ENCODE data around the gene KRT6B. TPM values are rescaled to one million over a fixed set of nuclear protein-coding genes. Genes with fewer than 3 reads are reported as not detected.

Gene KRT6B
- total RNA-seq, 4 donors from 2014 or later, result not detected

DNA sequence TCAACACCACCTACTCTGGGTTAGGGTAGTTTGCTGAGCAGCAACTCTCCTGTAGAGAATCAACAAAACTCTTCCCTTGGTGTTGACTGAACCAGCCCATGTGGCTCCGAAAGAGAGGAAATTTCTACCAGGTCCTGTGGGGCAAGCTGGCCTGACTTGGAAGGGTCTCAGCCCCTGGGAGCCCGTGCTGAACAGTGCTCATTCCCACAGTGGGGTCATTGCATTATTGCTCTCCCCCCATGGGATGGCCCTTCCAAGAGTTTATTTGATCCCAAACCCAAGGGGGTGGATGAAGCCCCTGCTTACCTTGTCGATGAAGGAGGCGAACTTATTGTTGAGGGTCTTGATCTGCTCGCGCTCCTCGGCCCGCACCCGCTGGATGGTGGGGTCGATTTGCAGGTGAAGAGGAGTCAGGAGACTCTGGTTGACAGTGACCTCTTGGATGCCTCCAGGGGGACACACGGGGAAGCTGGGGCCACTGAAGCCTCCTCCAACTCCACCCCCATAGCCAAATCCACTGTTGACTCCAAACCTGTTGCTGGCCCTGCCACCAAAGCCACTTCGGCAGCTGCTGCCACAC lies 18.4 kb downstream of the KRT6B start:
- ATAC-seq (no peak), DNase-seq (no peak)
- intact Hi-C loops (cut with DNase I; ENCODE audit: low total_unique reads) (no loop called here), in situ Hi-C loops (cut with MboI; ENCODE audit: low sequenced_read_pairs in 4 of 4) (no loop called here)
- Histone ChIP-seq H3K36me3 (no peaks in the 10 kb centered on the region), H3K9me3 (no peaks in the 10 kb centered on the region), H3K27ac (no peak overlapping the region), H3K4me1 (no peaks in the 10 kb centered on the region), H3K4me3 (no peak overlapping the region), H3K27me3 (peaks cover 2 to 11% (median 9%) of the 10 kb centered on the region in 3 donors)
- no peak for TF ChIP-seq CTCF (IDR thresholded peaks at IDR 0.05 in 4 of 5, conservative IDR thresholded peaks at IDR 0.05 in 1 of 5)
- TF ChIP-seq POLR2A (IDR thresholded peaks at IDR 0.05), result no peak

- Histone ChIP-seq H3K4me1 (no peaks in the 10 kb centered on the region), H3K27ac (no peak overlapping the region), H3K9me3 (no peaks in the 10 kb centered on the region), H3K27me3 (peaks cover 2 to 11% (median 9%) of the 10 kb centered on the region in 3 donors), H3K4me3 (no peak overlapping the region), H3K36me3 (no peaks in the 10 kb centered on the region)
- in situ Hi-C loops (cut with MboI; ENCODE audit: low sequenced_read_pairs in 4 of 4) (no loop called here), intact Hi-C loops (cut with DNase I; ENCODE audit: low total_unique reads) (no loop called here)
- ATAC-seq (no peak), DNase-seq (no peak)
- TF ChIP-seq POLR2A (IDR thresholded peaks at IDR 0.05), result no peak
- TF ChIP-seq CTCF (IDR thresholded peaks at IDR 0.05 in 4 of 5, conservative IDR thresholded peaks at IDR 0.05 in 1 of 5), result no peak
Observed at GRCh38 chr12:52432559-52433207, 19.3 kb downstream of the KRT6B start.

DNA sequence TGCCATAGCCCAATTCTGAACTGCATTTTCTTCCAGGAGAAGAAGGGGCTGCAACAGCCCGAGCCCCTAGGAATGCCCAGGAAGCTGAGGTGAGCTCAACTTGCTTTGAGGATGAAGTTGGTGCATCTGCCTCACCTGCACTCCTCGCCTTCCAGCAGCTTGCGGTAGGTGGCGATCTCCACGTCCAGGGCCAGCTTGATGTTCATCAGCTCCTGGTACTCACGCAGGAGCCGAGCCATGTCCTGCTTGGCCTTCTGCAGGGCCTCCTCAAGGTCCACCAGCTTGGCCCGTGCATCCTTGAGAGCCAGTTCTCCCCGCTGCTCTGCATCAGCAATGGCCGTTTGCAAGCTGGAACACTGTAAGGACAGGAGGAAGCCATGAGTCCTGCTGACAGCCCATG lies 23.8 kb downstream of the KRT6B start:
- DNase-seq (no peak), ATAC-seq (no peak)
- TF ChIP-seq CTCF (IDR thresholded peaks at IDR 0.05 in 4 of 5, conservative IDR thresholded peaks at IDR 0.05 in 1 of 5) (no peak), POLR2A (IDR thresholded peaks at IDR 0.05) (no peak)
- in situ Hi-C loops (cut with MboI; ENCODE audit: low sequenced_read_pairs in 4 of 4), result no loop called here
- Histone ChIP-seq H3K4me3 (no peak overlapping the region), H3K36me3 (no peaks in the 10 kb centered on the region), H3K9me3 (no peaks in the 10 kb centered on the region), H3K27ac (no peak overlapping the region), H3K27me3 (peaks cover 0 to 8% (median under 1%) of the 10 kb centered on the region in 3 donors), H3K4me1 (no peaks in the 10 kb centered on the region)
- intact Hi-C loops (cut with DNase I; ENCODE audit: low total_unique reads), result no loop called here

DNA sequence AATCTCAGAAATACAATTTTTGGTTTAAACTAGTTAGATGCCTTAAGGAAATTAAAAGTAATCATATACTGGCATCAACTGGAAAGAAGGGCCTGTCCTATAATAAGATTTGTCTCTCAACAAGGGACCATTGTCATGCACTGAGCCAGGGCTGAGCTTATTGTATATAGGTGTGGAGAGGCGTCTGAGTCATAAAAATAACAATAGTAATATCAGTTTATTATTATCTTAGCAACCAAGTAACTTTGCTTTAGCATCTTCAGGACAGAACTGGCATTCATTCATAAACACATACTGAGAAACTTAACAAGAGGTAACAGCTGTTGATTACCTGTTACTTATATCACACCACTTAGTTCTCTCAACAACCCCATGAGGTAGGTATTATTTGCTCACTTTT lies 24.9 kb downstream of the KRT6B start:
- intact Hi-C loops (cut with DNase I; ENCODE audit: low total_unique reads), result no loop called here
- Histone ChIP-seq H3K36me3 (no peaks in the 10 kb centered on the region), H3K27me3 (peaks cover 0 to 4% (median 3%) of the 10 kb centered on the region in 3 donors), H3K27ac (no peak overlapping the region), H3K4me1 (no peaks in the 10 kb centered on the region), H3K4me3 (no peak overlapping the region), H3K9me3 (no peaks in the 10 kb centered on the region)
- in situ Hi-C loops (cut with MboI; ENCODE audit: low sequenced_read_pairs in 4 of 4), result no loop called here
- TF ChIP-seq POLR2A (IDR thresholded peaks at IDR 0.05) (no peak), CTCF (IDR thresholded peaks at IDR 0.05 in 4 of 5, conservative IDR thresholded peaks at IDR 0.05 in 1 of 5) (no peak)
- ATAC-seq, result no peak
- no peak for DNase-seq

Data from gastrocnemius medialis (tissue), 4 donors.